Endodermal cell (in vitro differentiated cells): ENCODE data around the gene ITGA4. TPM values are rescaled to one million over a fixed set of nuclear protein-coding genes. Genes with fewer than 3 reads are reported as not detected.

ENCODE experiments used
- DNase-seq: peaks from one replicate; pipeline ENCODE4 v3.0.0-alpha.2; 2017
- H3K27ac ChIP-seq: 2 replicates; pipeline ENCODE4 v1.5.1; 2013; ENCODE audit warnings: mild to moderate bottlenecking, low read depth, low read length, moderate library complexity
- H3K27me3 ChIP-seq: 2 replicates; pipeline ENCODE4 v1.6.1; 2013; ENCODE audit warnings: mild to moderate bottlenecking, low read length, moderate library complexity; ENCODE audit not compliant: insufficient read depth, control insufficient read depth, poor library complexity, severe bottlenecking
- H3K36me3 ChIP-seq: 2 replicates; pipeline ENCODE4 v1.7.0; 2013; ENCODE audit warnings: mild to moderate bottlenecking, low read length, moderate library complexity; ENCODE audit not compliant: control insufficient read depth, insufficient read depth
- H3K4me1 ChIP-seq: one replicate; pipeline ENCODE4 v1.7.0; 2013; ENCODE audit warnings: low read length; ENCODE audit not compliant: control insufficient read depth, insufficient read depth
- H3K4me3 ChIP-seq: 2 replicates; pipeline ENCODE4 v1.5.1; 2013; ENCODE audit warnings: mild to moderate bottlenecking, low read length, moderate library complexity
- H3K9ac ChIP-seq: 2 replicates; pipeline ENCODE4 v1.6.1; 2013; ENCODE audit warnings: mild to moderate bottlenecking, low read length, moderate library complexity; ENCODE audit not compliant: poor library complexity, severe bottlenecking; ENCODE audit errors: extremely low read depth
- H3K9me3 ChIP-seq: 2 replicates; pipeline ENCODE4 v1.6.1; 2013; ENCODE audit warnings: mild to moderate bottlenecking, low read length, moderate library complexity; ENCODE audit not compliant: control insufficient read depth
- H3K27ac Mint-ChIP-seq: 2 replicates; pipeline ENCODE4 v1.8.0; 2020; ENCODE audit warnings: mixed read lengths
- H3K27me3 Mint-ChIP-seq: 2 replicates; pipeline ENCODE4 v1.8.0; 2021; ENCODE audit warnings: mild to moderate bottlenecking, mixed read lengths; ENCODE audit not compliant: insufficient read depth
- H3K36me3 Mint-ChIP-seq: 2 replicates; pipeline ENCODE4 v1.8.0; 2020; ENCODE audit warnings: low read depth, mixed read lengths
- H3K4me1 Mint-ChIP-seq: 2 replicates; pipeline ENCODE4 v1.8.0; 2020; ENCODE audit warnings: mixed read lengths
- H3K4me3 Mint-ChIP-seq: 2 replicates; pipeline ENCODE4 v1.8.0; 2020; ENCODE audit warnings: mild to moderate bottlenecking, moderate library complexity, mixed read lengths
- H3K9me3 Mint-ChIP-seq: 2 replicates; pipeline ENCODE4 v1.8.0; 2020; ENCODE audit warnings: mild to moderate bottlenecking, mixed read lengths
- CTCF ChIP-seq: fragments of 200-600 bp; sonication (generic); conservative IDR thresholded peaks from 2 replicates; pipeline ENCODE4 v1.5.0; 2021; ENCODE audit warnings: antibody characterized with exemption, mild to moderate bottlenecking
- WGBS, 2 experiments: methylation state at CpG; one replicate each; pipeline versions ENCODE4 v1.1.5 to v1.1.7; 2013; ENCODE audit warnings: missing lambda C conversion rate in 2 of 2, mixed read lengths in 1 of 2; ENCODE audit not compliant: insufficient coverage in 1 of 2, insufficient read length in 1 of 2; 5-methylcytosine and 5-hydroxymethylcytosine counted together
- total RNA-seq, 2 donors: library from RNA; stranded (reverse); fragmentation: NEBNext Ultra II Directional in 1 of 2; extraction: Animal tissue kit (Norgen Biotek cat#: 25700) in 1 of 2; gene quantifications; 2 replicates in 1 of 2; 3 replicates in 1 of 2; pipeline ENCODE4 v1.2.1, GENCODE V29; 2021

Gene ITGA4
- total RNA-seq, 2 donors from 2014 or later = 1.3 to 2.4 TPM

GRCh38 chr2:181573140-181573736 is 116.1 kb downstream of the ITGA4 start:
- DNase-seq = no peak
- Mint-ChIP-seq H3K4me3 (no peak overlapping the region), H3K9me3 (no peaks in the 10 kb centered on the region), H3K4me1 (peaks cover 17% of the 10 kb centered on the region), H3K36me3 (no peaks in the 10 kb centered on the region), H3K27ac (no peak overlapping the region), H3K27me3 (peaks cover 20% of the 10 kb centered on the region)
- H3K9ac ChIP-seq = no peak overlapping the region
- H3K4me1 ChIP-seq = peaks cover 3% of the 10 kb centered on the region
- H3K4me3 ChIP-seq = no peak overlapping the region
- H3K27ac ChIP-seq = no peak overlapping the region
- peak; percentile 81 for TF ChIP-seq CTCF
- H3K9me3 ChIP-seq = no peaks in the 10 kb centered on the region
- H3K36me3 ChIP-seq = no peaks in the 10 kb centered on the region
- peaks cover 63% of the 10 kb centered on the region for H3K27me3 ChIP-seq
- 37 to 43% methylated on average over 1 to 4 of the region's 4 CpGs for WGBS, 2 experiments

- TF ChIP-seq CTCF = no peak
- no peaks in the 10 kb centered on the region for H3K9me3 Mint-ChIP-seq
- H3K27ac ChIP-seq = no peak overlapping the region
- H3K27ac Mint-ChIP-seq = no peak overlapping the region
- no peaks in the 10 kb centered on the region for H3K36me3 ChIP-seq
- no peaks in the 10 kb centered on the region for H3K4me1 ChIP-seq
- H3K4me3 ChIP-seq = no peak overlapping the region
- H3K27me3 Mint-ChIP-seq = peaks cover 29% of the 10 kb centered on the region
- peaks cover 10% of the 10 kb centered on the region for H3K4me1 Mint-ChIP-seq
- 49 to 71% methylated on average over 3 to 7 of the region's 7 CpGs for whole genome bisulfite sequencing, 2 experiments
- no peaks in the 10 kb centered on the region for H3K9me3 ChIP-seq
- DNase-seq = peak; percentile 66
- no peaks in the 10 kb centered on the region for H3K36me3 Mint-ChIP-seq
- H3K27me3 ChIP-seq = peaks cover 74% of the 10 kb centered on the region
- no peak overlapping the region for H3K9ac ChIP-seq
- H3K4me3 Mint-ChIP-seq = no peak overlapping the region
Measured at GRCh38 chr2:181574321-181574720, 117.1 kb downstream of the ITGA4 start.

- DNase-seq = no peak
- Histone ChIP-seq H3K27me3 (peaks cover 80% of the 10 kb centered on the region), H3K4me3 (no peak overlapping the region), H3K9me3 (no peaks in the 10 kb centered on the region), H3K36me3 (no peaks in the 10 kb centered on the region), H3K27ac (no peak overlapping the region), H3K4me1 (no peaks in the 10 kb centered on the region), H3K9ac (no peak overlapping the region)
- no peaks in the 10 kb centered on the region for H3K36me3 Mint-ChIP-seq
- peaks cover 5% of the 10 kb centered on the region for H3K4me1 Mint-ChIP-seq
- H3K9me3 Mint-ChIP-seq = no peaks in the 10 kb centered on the region
- no peak overlapping the region for H3K4me3 Mint-ChIP-seq
- TF ChIP-seq CTCF = no peak
- no peak overlapping the region for H3K27ac Mint-ChIP-seq
- 84 to 87% methylated on average over 2 to 7 of the region's 7 CpGs for WGBS, 2 experiments
- peaks cover 31% of the 10 kb centered on the region for H3K27me3 Mint-ChIP-seq
Measured at GRCh38 chr2:181575024-181575649, 118.0 kb downstream of the ITGA4 start.
